ENCODE data around the gene OBP2B.
"Not testable (repeated sequence)": the region's sequence is repeated elsewhere in the genome, so short reads cannot be mapped to it uniquely, and the experiment has no call there.

DNA sequence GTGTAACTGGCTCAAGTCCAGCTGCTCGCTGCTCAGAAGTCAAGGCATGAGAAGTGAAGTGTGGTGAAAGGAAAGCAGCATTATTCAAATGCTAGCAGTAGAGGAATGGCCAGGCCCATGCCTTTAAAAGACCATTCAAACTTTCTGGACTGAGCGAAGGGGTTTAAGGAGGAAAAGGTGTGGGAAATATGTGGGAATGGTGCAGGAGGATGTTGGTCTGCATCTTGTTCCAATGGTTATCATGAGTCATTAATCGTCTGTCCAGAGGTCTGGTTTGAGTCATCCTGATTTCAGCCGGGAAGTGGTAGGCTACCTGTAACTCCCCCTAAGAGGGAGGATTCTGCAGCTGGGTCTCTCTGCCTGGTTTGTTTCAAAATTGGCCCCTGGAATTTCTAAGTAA lies 5.2 kb upstream of the OBP2B start:
- TF ChIP-seq CTCF, POLR2A (IDR thresholded peaks at IDR 0.05): not testable (repeated sequence)

All from testis (tissue), 2 donors.